Left ventricle myocardium superior (tissue), 1 donor: Measurements from ENCODE around the gene CDS2. TPM values are rescaled to one million over a fixed set of nuclear protein-coding genes. Genes with fewer than 3 reads are reported as not detected.

Experiments
- ATAC-seq: fragments of 200-7000 bp; cut with Tn5 transposase; one replicate; pipeline ENCODE4 v1.9.1; 2020; ENCODE audit warnings: mild to moderate bottlenecking, moderate library complexity
- DNase-seq: peaks from one replicate; pipeline ENCODE4 v3.0.0-alpha.2; 2020
- intact Hi-C: fragments of 100-400 bp; cut with micrococcal nuclease; formaldehyde crosslinking; loops from one replicate; pipeline ENCODE4 v1.11.0; 2022
- total RNA-seq: library from RNA; stranded (reverse); fragmentation: NEBNext Ultra II Directional; extraction: Animal tissue kit (Norgen Biotek cat#: 25700); gene quantifications from one replicate; pipeline ENCODE4 v1.2.1, GENCODE V29; 2021
- donor health status: DM: no; HTN: yes; CAD: no; lungs with severe emphysema.

The CDS2 gene
- total RNA-seq, 1 donor from 2014 or later: 68.9 TPM

- intact Hi-C loops: no loop called here
- DNase-seq (peak; percentile 45), ATAC-seq (peak; percentile 88)
Measured at GRCh38 chr20:5197270-5197827, 70.5 kb downstream of the CDS2 start.

- DNase-seq (peak; percentile 43), ATAC-seq (peak; percentile 54)
- intact Hi-C loops: no loop called here
Measured at GRCh38 chr20:5197847-5198650, 71.2 kb downstream of the CDS2 start.

GRCh38 chr20:5198651-5198924 lies 71.8 kb downstream of the CDS2 start:
- intact Hi-C loops: no loop called here
- DNase-seq: no peak
- peak; percentile 0 for ATAC-seq

- DNase-seq (no peak), ATAC-seq (no peak)
- intact Hi-C loops: loop anchor here (10.0 kb wide), 1 partner anchor 241 kb away; no protein-coding TSS in a partner anchor
Measured at GRCh38 chr20:5203380-5203779, 76.6 kb downstream of the CDS2 start.

- intact Hi-C loops: loop anchor here (10.0 kb wide), 1 partner anchor 239 kb away; no protein-coding TSS in a partner anchor
- ATAC-seq (peak; percentile 83), DNase-seq (peak; percentile 78)
Measured at GRCh38 chr20:5205348-5206210, 78.8 kb downstream of the CDS2 start.

GRCh38 chr20:5207138-5207537 lies 80.3 kb downstream of the CDS2 start:
- no peak for ATAC-seq
- DNase-seq: no peak
- intact Hi-C loops: loop anchor here (10.0 kb wide), 1 partner anchor 238 kb away; no protein-coding TSS in a partner anchor

- no peak for DNase-seq
- no peak for ATAC-seq
- intact Hi-C loops: no loop called here
Measured at GRCh38 chr20:5211803-5212714, 85.3 kb downstream of the CDS2 start.

- no peak for DNase-seq
Measured at GRCh38 chr20:5212907-5213487, 86.2 kb downstream of the CDS2 start.

GRCh38 chr20:5214826-5215225 lies 88.0 kb downstream of the CDS2 start:
- ATAC-seq (no peak), DNase-seq (no peak)
- intact Hi-C loops: no loop called here

More at GRCh38 chr20:5212907-5213487, 86.2 kb downstream of the CDS2 start:
- ATAC-seq: no peak
- intact Hi-C loops: no loop called here

GRCh38 chr20:5215672-5216304 lies 89.0 kb downstream of the CDS2 start:
- intact Hi-C loops: no loop called here
- ATAC-seq (no peak), DNase-seq (no peak)

- peak; percentile 97 for ATAC-seq
- intact Hi-C loops: no loop called here
- peak; percentile 79 for DNase-seq
Measured at GRCh38 chr20:5216663-5217062, 89.9 kb downstream of the CDS2 start.

- no peak for DNase-seq
- intact Hi-C loops: no loop called here
- ATAC-seq: no peak
Measured at GRCh38 chr20:5217616-5218015, 90.8 kb downstream of the CDS2 start.

GRCh38 chr20:5220321-5221060 lies 93.7 kb downstream of the CDS2 start:
- no peak for ATAC-seq
- DNase-seq: no peak
- intact Hi-C loops: no loop called here

GRCh38 chr20:5221061-5221430 lies 94.2 kb downstream of the CDS2 start:
- no peak for ATAC-seq
- intact Hi-C loops: no loop called here
- DNase-seq: no peak

- intact Hi-C loops: no loop called here
- ATAC-seq (peak; percentile 78), DNase-seq (peak; percentile 53)
Measured at GRCh38 chr20:5222919-5223634, 96.3 kb downstream of the CDS2 start.

GRCh38 chr20:5230544-5230943 lies 103.7 kb downstream of the CDS2 start:
- DNase-seq (no peak), ATAC-seq (peak; percentile 81)
- intact Hi-C loops: no loop called here

GRCh38 chr20:5234158-5234557 lies 107.3 kb downstream of the CDS2 start:
- DNase-seq: no peak
- ATAC-seq: no peak
- intact Hi-C loops: no loop called here
